Measurements from ENCODE around the gene PTGDS.

DNA sequence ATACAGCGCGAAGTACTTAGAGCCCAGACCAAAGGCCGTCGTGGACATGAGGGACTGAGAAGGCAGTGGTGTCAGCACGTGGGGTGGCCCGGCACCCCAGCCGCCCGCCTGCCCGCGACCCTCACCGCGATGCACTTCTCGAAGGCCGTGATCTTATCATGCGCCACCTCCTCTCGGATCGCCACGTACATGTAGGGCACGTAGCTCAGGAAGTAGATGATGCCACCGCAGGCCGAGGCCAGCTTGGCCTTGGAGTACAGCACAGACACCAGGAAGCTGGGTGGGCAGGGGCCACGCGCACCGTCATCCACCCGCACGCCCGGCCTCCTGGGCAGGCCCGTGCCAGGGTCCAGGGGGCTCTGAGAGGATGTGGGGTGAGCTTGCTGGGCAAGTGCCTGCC lies 39.8 kb downstream of the PTGDS start:
- no peak for TF ChIP-seq ZBTB7A (IDR thresholded peaks at IDR 0.05; ENCODE audit: low read depth)
- no peak for TF ChIP-seq RAD21 (IDR thresholded peaks at IDR 0.05; ENCODE audit: low read depth)
- no peak for TF ChIP-seq TCF12 (IDR thresholded peaks at IDR 0.05; ENCODE audit: low read depth)
- TF ChIP-seq YY1 (IDR thresholded peaks at IDR 0.05; ENCODE audit: low read depth), result no peak
- no peak for TF ChIP-seq EP300 (IDR thresholded peaks at IDR 0.05; ENCODE audit: borderline replicate concordance)
- TF ChIP-seq CEBPB (IDR thresholded peaks at IDR 0.05), result no peak
- no peak for TF ChIP-seq MAX (IDR thresholded peaks at IDR 0.05)
- no peak for TF ChIP-seq NFIC (IDR thresholded peaks at IDR 0.05)
- TF ChIP-seq, protein P1, sequence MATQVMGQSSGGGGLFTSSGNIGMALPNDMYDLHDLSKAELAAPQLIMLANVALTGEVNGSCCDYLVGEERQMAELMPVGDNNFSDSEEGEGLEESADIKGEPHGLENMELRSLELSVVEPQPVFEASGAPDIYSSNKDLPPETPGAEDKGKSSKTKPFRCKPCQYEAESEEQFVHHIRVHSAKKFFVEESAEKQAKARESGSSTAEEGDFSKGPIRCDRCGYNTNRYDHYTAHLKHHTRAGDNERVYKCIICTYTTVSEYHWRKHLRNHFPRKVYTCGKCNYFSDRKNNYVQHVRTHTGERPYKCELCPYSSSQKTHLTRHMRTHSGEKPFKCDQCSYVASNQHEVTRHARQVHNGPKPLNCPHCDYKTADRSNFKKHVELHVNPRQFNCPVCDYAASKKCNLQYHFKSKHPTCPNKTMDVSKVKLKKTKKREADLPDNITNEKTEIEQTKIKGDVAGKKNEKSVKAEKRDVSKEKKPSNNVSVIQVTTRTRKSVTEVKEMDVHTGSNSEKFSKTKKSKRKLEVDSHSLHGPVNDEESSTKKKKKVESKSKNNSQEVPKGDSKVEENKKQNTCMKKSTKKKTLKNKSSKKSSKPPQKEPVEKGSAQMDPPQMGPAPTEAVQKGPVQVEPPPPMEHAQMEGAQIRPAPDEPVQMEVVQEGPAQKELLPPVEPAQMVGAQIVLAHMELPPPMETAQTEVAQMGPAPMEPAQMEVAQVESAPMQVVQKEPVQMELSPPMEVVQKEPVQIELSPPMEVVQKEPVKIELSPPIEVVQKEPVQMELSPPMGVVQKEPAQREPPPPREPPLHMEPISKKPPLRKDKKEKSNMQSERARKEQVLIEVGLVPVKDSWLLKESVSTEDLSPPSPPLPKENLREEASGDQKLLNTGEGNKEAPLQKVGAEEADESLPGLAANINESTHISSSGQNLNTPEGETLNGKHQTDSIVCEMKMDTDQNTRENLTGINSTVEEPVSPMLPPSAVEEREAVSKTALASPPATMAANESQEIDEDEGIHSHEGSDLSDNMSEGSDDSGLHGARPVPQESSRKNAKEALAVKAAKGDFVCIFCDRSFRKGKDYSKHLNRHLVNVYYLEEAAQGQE (IDR thresholded peaks at IDR 0.05; ENCODE audit: low read depth), result no peak
- TF ChIP-seq TEAD4 (IDR thresholded peaks at IDR 0.05), result no peak
- no peak for TF ChIP-seq CREB1 (IDR thresholded peaks at IDR 0.05; ENCODE audit: low read depth)
- no peak for TF ChIP-seq EGR1 (IDR thresholded peaks at IDR 0.05)
- TF ChIP-seq FOXM1 (IDR thresholded peaks at IDR 0.05; ENCODE audit: borderline replicate concordance, low read depth), result no peak
- no peak for TF ChIP-seq TAF1 (IDR thresholded peaks at IDR 0.05; ENCODE audit: low read depth)
